Ishikawa (cell line): ENCODE data around the gene SNAP25.

ENCODE experiments used
- EP300 ChIP-seq: IDR thresholded peaks from 2 replicates; pipeline ENCODE4 v1.6.1; 2012; ENCODE audit warnings: borderline replicate concordance
- FOXM1 ChIP-seq: IDR thresholded peaks from 2 replicates; pipeline ENCODE4 v1.6.1; 2012; ENCODE audit warnings: low read depth, borderline replicate concordance
- NFIC ChIP-seq: IDR thresholded peaks from 2 replicates; pipeline ENCODE4 v1.6.1; 2012
- RAD21 ChIP-seq: IDR thresholded peaks from 2 replicates; pipeline ENCODE4 v1.6.1; 2012; ENCODE audit warnings: low read depth
- REST ChIP-seq: IDR thresholded peaks from 2 replicates; pipeline ENCODE4 v1.6.1; 2012; ENCODE audit warnings: low read depth, mild to moderate bottlenecking
- TAF1 ChIP-seq: IDR thresholded peaks from 2 replicates; pipeline ENCODE4 v1.6.1; 2012; ENCODE audit warnings: low read depth, mild to moderate bottlenecking
- TCF12 ChIP-seq: IDR thresholded peaks from 2 replicates; pipeline ENCODE4 v1.6.1; 2012; ENCODE audit warnings: low read depth

GRCh38 chr20:10297684-10298240 lies 79.1 kb downstream of the SNAP25 start:
- TF ChIP-seq RAD21 (no peak), EP300 (no peak), NFIC (no peak), TAF1 (no peak), TCF12 (no peak), REST (no peak), FOXM1 (no peak)
